Keratinocyte (primary cell): ENCODE results near the gene NGRN. TPM values are rescaled to one million over a fixed set of nuclear protein-coding genes. Genes with fewer than 3 reads are reported as not detected.

Experiments used
- DNase-seq: peaks from one replicate; pipeline ENCODE4 v3.0.0-alpha.2; 2011; ENCODE audit warnings: low read depth, missing footprints, low spot score
- FAIRE-seq: peaks from 2 replicates; lab custom pipeline; 2011; peaks lifted over from hg19 to GRCh38; lab: Jason Lieb, UNC
- H2AFZ ChIP-seq: 2 replicates; pipeline ENCODE4 v1.6.0; 2012; ENCODE audit warnings: low read length, control low read depth, inconsistent platforms; ENCODE audit not compliant: control insufficient read depth
- H3K27ac ChIP-seq: 2 replicates; pipeline ENCODE4 v1.5.1; 2011; ENCODE audit warnings: low read length; ENCODE audit not compliant: control insufficient read depth, insufficient read depth
- H3K27me3 ChIP-seq: 3 replicates; pipeline ENCODE4 v1.6.0; 2011; ENCODE audit warnings: low read length; ENCODE audit not compliant: control insufficient read depth, insufficient read depth; ENCODE audit errors: extremely low read depth
- H3K36me3 ChIP-seq, 2 experiments: 2 replicates in 1 of 2; 3 replicates in 1 of 2; pipeline ENCODE4 v1.5.1; 2011; ENCODE audit warnings: low read length in 2 of 2, mild to moderate bottlenecking in 1 of 2; ENCODE audit not compliant: control insufficient read depth in 2 of 2, insufficient read depth in 2 of 2; ENCODE audit errors: extremely low read depth in 1 of 2
- H3K4me1 ChIP-seq: 3 replicates; pipeline ENCODE4 v1.5.1; 2011; ENCODE audit warnings: low read length; ENCODE audit not compliant: control insufficient read depth, insufficient read depth; ENCODE audit errors: extremely low read depth
- H3K4me2 ChIP-seq: 3 replicates; pipeline ENCODE4 v1.6.0; 2011; ENCODE audit warnings: low read depth, low read length; ENCODE audit not compliant: control insufficient read depth, insufficient read depth; ENCODE audit errors: extremely low read depth
- H3K4me3 ChIP-seq, 3 experiments: fragments of 200-600 bp in 1 of 3; sonication (generic) in 1 of 3; 2 replicates in 2 of 3; 3 replicates in 1 of 3; pipeline ENCODE4 v1.5.1; 2011 to 2016; ENCODE audit warnings: low read length in 3 of 3, mild to moderate bottlenecking in 3 of 3, control low read depth in 2 of 3, inconsistent platforms in 1 of 3, low read depth in 1 of 3, mixed read lengths in 1 of 3, mixed run types in 1 of 3, moderate library complexity in 1 of 3; ENCODE audit not compliant: control insufficient read depth in 2 of 3, insufficient read depth in 2 of 3; ENCODE audit errors: extremely low read depth in 1 of 3
- H3K79me2 ChIP-seq: 2 replicates; pipeline ENCODE4 v1.6.0; 2012; ENCODE audit warnings: low read length; ENCODE audit not compliant: control insufficient read depth, insufficient read depth
- H3K9ac ChIP-seq: 3 replicates; pipeline ENCODE4 v1.6.0; 2011; ENCODE audit warnings: low read length; ENCODE audit not compliant: control insufficient read depth, insufficient read depth; ENCODE audit errors: extremely low read depth
- H3K9me1 ChIP-seq: 3 replicates; pipeline ENCODE4 v1.6.0; 2011; ENCODE audit warnings: low read length; ENCODE audit not compliant: control insufficient read depth, insufficient read depth; ENCODE audit errors: extremely low read depth
- H3K9me3 ChIP-seq: 2 replicates; pipeline ENCODE4 v1.5.1; 2012; ENCODE audit warnings: low read depth, low read length; ENCODE audit not compliant: control insufficient read depth
- H4K20me1 ChIP-seq: 3 replicates; pipeline ENCODE4 v1.6.0; 2011; ENCODE audit warnings: low read length; ENCODE audit not compliant: control insufficient read depth, insufficient read depth; ENCODE audit errors: extremely low read depth
- CTCF ChIP-seq, 3 experiments: IDR thresholded peaks in 1 of 3; conservative IDR thresholded peaks in 1 of 3; optimal IDR thresholded peaks in 1 of 3; 2 replicates in 2 of 3; 3 replicates in 1 of 3; pipeline versions ENCODE3 to v1.5.1; 2011; ENCODE audit warnings: low read length in 3 of 3, mild to moderate bottlenecking in 3 of 3, moderate library complexity in 2 of 3, control low read depth in 1 of 3, inconsistent platforms in 1 of 3; ENCODE audit not compliant: insufficient read depth in 2 of 3; ENCODE audit errors: extremely low read depth in 1 of 3
- EZH2 ChIP-seq: IDR thresholded peaks from one replicate; pipeline ENCODE4 v1.6.1; 2012; ENCODE audit warnings: inconsistent platforms, mild to moderate bottlenecking, low read length, moderate library complexity
- dilution Hi-C: fragments of 300-500 bp; cut with MboI; formaldehyde crosslinking; loops from one replicate; pipeline ENCODE4 v1.7.0; 2020; ENCODE audit warnings: low sequenced_read_pairs; ENCODE audit not compliant: extremely low pct_ligation_motif_present
- polyA plus RNA-seq, 5 experiments: library from polyadenylated mRNA; depleted of rRNA in 3 of 5; stranded (reverse) in 3 of 5; stranded (forward) in 1 of 5; unstranded in 1 of 5; fragments of >200 nt; gene quantifications; 1 replicate in 1 of 5; 2 replicates in 3 of 5; 3 replicates in 1 of 5; pipeline versions ENCODE4 v1.2.1 to v1.2.3, GENCODE V29; 2011 to 2012; ENCODE audit warnings: missing spikeins in 2 of 5, low read depth in 1 of 5, low replicate concordance in 1 of 5

NGRN gene
- polyA plus RNA-seq, 1 donor (not counting 4 experiments of a cell fraction or from before 2014, with no cell fraction given): 54.9 TPM

DNA sequence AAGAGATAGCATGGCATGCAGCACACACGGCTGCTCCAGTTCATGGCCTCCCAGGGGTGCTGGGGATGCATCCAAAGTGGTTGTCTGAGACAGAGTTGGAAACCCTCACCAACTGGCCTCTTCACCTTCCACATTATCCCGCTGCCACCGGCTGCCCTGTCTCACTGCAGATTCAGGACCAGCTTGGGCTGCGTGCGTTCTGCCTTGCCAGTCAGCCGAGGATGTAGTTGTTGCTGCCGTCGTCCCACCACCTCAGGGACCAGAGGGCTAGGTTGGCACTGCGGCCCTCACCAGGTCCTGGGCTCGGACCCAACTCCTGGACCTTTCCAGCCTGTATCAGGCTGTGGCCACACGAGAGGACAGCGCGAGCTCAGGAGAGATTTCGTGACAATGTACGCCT, 36.5 kb upstream of the NGRN start:
- no peak overlapping the region for H3K4me3 ChIP-seq
- H2AFZ ChIP-seq: no peak overlapping the region
- TF ChIP-seq EZH2 (no peak), CTCF (optimal IDR thresholded peaks at IDR 0.05 in 1 of 3, IDR thresholded peaks at IDR 0.05 in 1 of 3, conservative IDR thresholded peaks at IDR 0.05 in 1 of 3; ENCODE audit: extremely low read depth in 1 of 3, insufficient read depth in 2 of 3, low read length in 3 of 3) (no peak)
- dilution Hi-C loops: no loop called here
- no peak overlapping the region for H3K27ac ChIP-seq
- H3K9me3 ChIP-seq: no peaks in the 10 kb centered on the region
- peaks cover 17% of the 10 kb centered on the region for H3K4me1 ChIP-seq
- DNase-seq (no peak), FAIRE-seq (no peak)
- peaks cover 2% of the 10 kb centered on the region for H3K9me1 ChIP-seq
- no peak overlapping the region for H3K9ac ChIP-seq
- H4K20me1 ChIP-seq: peaks cover 3% of the 10 kb centered on the region
- peaks cover 18% of the 10 kb centered on the region for H3K79me2 ChIP-seq
- no peak overlapping the region for H3K4me2 ChIP-seq
- peaks cover 41 to 57% of the 10 kb centered on the region in 2 experiments for H3K36me3 ChIP-seq
- H3K27me3 ChIP-seq: no peaks in the 10 kb centered on the region

GRCh38 chr15:90230071-90230494, 35.4 kb upstream of the NGRN start:
- DNase-seq: no peak
- Histone ChIP-seq H3K4me1 (peaks cover 25% of the 10 kb centered on the region), H3K79me2 (peaks cover 16% of the 10 kb centered on the region), H3K4me2 (no peak overlapping the region), H3K36me3 (peaks cover 31 to 49% of the 10 kb centered on the region in 2 experiments), H3K27me3 (no peaks in the 10 kb centered on the region), H3K9me1 (peaks cover 2% of the 10 kb centered on the region), H3K9me3 (no peaks in the 10 kb centered on the region), H3K9ac (no peak overlapping the region), H4K20me1 (peaks cover 3% of the 10 kb centered on the region), H3K27ac (no peak overlapping the region), H3K4me3 (no peak overlapping the region), H2AFZ (no peak overlapping the region)
- no peak for TF ChIP-seq CTCF (optimal IDR thresholded peaks at IDR 0.05 in 1 of 3, IDR thresholded peaks at IDR 0.05 in 1 of 3, conservative IDR thresholded peaks at IDR 0.05 in 1 of 3; ENCODE audit: extremely low read depth in 1 of 3, insufficient read depth in 2 of 3, low read length in 3 of 3)
- TF ChIP-seq EZH2: no peak
- no peak for FAIRE-seq
- dilution Hi-C loops: no loop called here
